HG03039 (cell line): ENCODE measurements around the gene PHPT1.
"Not testable (repeated sequence)": the region's sequence is repeated elsewhere in the genome, so short reads cannot be mapped to it uniquely, and the experiment has no call there.

ENCODE experiments used
- ATAC-seq: cut with Tn5 transposase; IDR thresholded peaks from one replicate; pipeline ENCODE4 v1.9.1; 2021; ENCODE audit warnings: mild to moderate bottlenecking, moderate library complexity; ENCODE audit not compliant: unreplicated experiment

PHPT1 gene

GRCh38 chr9:136858844-136859757 lies 9.9 kb downstream of the PHPT1 start:
- ATAC-seq: no peak

GRCh38 chr9:136860529-136860928 lies 11.3 kb downstream of the PHPT1 start:
- ATAC-seq: no peak

- ATAC-seq: no peak
These were observed 12.0 kb downstream of the PHPT1 start for GRCh38 chr9:136860933-136861873.

DNA sequence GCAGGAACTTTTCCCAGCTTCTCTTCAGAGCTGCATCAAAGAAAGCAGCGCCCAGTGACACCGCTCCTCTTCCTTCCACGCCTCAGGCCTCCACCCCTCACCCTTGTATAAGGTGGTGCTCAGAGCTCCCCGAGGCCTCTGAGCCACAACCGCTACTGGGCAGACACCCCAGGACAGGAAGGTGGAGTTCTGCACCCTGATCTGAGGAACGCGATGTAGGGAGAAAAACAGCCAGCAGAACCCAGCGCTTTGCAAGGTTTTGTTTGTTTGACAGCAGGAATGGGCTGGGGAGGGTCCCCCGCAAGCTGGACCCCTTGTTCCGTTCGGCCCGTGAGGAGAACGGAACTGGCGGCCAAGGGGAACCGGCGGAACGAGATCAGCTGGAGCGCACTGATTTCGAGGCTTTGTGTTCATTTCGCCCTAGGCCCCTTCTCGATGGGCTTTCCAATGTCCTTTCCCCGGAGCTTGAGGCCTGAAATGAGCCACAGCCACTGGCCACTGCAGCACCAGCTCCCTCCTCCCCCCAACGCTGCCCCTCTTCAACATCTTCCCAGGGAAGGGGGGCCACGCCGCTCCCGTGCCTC lies 12.8 kb downstream of the PHPT1 start:
- ATAC-seq: no peak

GRCh38 chr9:136862849-136863622 lies 13.8 kb downstream of the PHPT1 start:
- ATAC-seq: no peak

DNA sequence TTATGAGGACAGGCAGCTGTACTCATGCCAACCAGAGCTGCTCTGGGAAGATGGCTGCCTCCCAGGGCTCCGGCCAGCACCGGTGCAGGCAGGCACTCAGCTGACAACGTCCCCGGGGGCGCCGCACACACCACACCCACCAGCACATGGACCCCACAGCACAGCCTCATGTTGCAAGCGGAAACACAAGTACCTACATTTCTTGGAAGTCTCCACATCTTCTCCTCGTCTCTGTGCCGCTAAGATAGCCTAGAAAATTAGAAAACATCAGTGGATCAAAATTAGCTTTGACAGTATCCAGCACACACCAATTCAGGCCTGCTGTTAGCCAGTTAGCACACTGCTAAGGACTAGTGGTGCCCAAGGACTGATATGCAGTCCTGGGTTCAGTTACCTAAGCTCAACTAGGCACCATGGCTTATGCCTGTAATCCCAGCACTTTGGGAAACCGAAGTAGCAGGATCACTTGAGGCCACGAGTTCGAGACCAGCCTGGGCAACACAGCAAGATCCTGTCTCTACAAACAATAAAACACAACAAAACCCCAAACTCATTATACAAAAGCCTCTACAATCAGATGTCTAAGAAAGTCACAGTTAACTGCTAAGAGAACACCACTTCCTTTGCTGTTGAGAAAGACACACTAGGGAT lies 14.5 kb downstream of the PHPT1 start:
- no peak for ATAC-seq

GRCh38 chr9:136865041-136865767 lies 16.0 kb downstream of the PHPT1 start:
- ATAC-seq: no peak

DNA sequence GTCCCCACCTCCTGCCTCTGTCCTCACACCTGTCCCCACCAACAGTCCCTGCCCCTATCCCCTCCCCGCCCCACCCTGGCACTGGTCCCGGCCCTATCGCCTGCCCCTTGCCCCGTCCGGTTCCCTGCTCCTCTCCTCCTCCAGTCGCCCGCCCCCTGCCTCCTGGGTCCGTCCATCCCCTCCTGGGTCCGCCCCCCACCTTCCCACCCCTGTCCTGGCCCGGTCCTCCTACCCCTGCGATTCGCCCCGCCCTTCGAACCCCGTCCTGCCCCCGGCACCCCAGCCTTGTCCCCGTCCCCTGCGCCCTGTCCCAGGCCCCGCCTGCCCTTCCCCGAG lies 16.5 kb downstream of the PHPT1 start:
- ATAC-seq: no peak

DNA sequence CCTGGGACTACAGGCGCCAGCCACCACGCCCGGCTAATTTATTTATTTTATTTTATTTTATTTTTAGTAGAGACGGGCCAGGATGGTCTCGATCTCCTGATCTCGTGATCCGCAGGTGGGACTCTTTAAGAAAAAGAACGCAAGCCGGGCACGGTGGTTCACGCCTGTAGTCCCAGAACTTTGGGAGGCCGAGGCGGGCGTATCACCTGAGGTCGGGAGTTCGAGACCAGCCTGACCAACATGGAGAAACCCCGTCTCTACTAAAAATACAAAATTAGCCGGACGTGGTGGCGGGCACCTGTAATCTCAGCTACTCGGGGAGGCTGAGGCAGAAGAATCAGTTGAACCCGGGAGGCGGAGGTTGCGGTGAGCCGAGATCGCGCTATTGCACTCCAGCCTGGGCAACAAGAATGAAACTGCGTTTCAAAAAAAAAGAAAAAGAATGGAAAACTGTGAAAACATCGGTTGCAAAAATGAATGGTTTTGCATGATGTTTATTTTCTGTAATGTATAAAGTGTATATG lies 17.8 kb downstream of the PHPT1 start:
- ATAC-seq: not testable (repeated sequence)

GRCh38 chr9:136867480-136867879 lies 18.3 kb downstream of the PHPT1 start:
- ATAC-seq: no peak

DNA sequence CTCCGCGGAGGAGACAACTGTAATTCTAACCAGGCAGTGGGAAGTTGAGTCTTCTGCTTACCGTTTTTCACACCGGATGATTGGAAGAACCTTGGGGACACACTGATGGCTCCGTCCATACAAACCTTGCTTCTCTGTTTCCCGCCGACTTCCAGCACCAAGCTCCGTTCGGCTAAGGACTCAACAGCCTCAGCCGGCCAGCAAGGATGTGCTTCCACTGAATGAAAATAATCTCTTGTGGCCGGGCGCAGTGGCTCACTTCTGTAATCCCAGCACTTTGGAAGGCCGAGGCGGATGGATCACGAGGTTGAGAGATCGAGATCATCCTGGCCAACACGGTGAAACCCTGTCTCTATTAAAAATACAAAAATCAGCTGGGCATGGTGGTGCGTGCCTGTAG lies 18.7 kb downstream of the PHPT1 start:
- no peak for ATAC-seq

- ATAC-seq: no peak
These were observed 19.4 kb downstream of the PHPT1 start for GRCh38 chr9:136868644-136869043.

DNA sequence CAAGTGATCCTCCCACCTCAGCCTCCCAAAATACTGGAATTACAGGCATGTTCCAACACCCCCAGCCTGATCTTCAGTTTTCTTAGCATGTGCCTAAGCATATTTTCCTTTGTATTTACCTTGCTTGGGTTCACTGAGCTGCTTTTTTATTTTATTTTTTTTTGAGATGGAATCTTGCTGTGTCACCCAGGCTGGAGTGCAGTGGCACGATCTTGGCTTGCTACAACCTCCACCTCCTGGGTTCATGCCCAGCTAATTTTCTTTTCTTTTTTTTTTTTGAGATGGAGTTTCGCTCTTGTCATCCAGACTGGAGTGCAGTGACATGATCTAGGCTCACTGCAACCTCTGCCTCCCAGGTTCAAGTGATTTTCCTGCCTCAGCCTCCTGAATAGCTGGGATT lies 20.4 kb downstream of the PHPT1 start:
- ATAC-seq: not testable (repeated sequence)

GRCh38 chr9:136875155-136875554 lies 25.9 kb downstream of the PHPT1 start:
- ATAC-seq: no peak

DNA sequence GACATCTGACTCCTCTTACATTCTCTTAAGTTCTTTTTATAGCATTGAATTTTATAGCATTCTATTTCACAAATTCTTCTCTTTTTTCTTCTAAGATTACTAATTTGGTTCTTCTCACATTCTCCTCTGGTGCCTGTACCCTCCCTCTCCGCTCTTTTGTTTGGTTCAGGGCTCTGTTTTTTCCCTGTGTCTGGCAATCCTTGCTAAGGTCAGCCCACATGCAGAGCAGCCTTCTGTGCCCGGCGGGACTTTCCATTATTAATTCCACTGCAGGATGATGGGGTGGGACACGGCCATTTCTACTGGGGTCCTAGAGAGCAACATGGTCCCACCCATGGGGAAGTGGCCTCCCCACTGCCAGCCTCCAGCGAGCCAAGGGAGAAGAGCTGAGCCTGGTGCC lies 27.3 kb downstream of the PHPT1 start:
- no peak for ATAC-seq

GRCh38 chr9:136880651-136881050 lies 31.4 kb downstream of the PHPT1 start:
- ATAC-seq: no peak

GRCh38 chr9:136881691-136882108 lies 32.5 kb downstream of the PHPT1 start:
- ATAC-seq: no peak

DNA sequence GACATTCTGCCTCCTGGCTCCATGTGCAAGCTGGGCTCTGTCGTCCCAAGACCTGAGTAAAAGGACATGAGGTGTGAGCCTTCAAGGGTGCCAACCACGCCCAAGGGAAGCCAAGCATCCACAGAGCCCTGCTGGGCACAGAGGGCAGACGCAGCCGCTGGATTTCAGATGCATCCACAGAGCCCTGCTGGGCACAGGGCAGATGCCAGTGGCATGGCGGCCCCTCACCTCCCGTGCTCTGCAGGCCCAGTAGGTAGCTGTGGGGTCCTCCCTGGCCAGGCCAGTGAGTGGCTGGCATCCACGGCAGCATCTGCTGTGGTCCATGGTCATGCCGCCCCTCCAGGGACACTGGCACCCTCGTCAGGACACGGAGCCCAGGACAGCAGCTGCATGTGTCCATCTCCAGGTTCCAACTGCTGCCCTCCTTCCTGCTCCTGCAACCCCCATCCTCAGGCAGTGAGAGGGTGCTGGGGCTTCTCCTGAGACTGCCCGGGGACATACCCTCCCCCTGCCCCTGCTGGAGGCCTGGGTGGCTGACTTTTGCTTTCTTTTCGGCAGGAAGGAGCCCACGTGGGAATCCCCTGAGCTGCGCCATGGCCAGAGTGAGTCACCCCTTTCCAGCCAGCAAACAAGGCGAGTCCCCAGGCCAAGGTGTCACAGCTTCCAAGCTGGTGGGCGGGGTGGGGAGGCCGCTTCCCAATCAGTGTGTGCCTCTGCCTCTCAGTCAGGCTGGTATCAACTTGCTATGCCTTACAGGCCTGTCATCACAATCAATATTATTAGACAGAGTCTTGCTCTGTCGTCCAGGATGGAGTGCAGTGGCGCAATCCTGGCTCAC lies 33.1 kb downstream of the PHPT1 start:
- no peak for ATAC-seq
